ENCODE data around the gene KCNIP1.

- TF ChIP-seq CTCF (IDR thresholded peaks at IDR 0.05): no peak
- TF ChIP-seq POLR2A (IDR thresholded peaks at IDR 0.05): no peak
Observed at GRCh38 chr5:170581211-170581610, 77.4 kb downstream of the KCNIP1 start.

Measured in body of pancreas (tissue), 4 donors.